ENCODE data around the gene MYH15. TPM values are rescaled to one million over a fixed set of nuclear protein-coding genes. Genes with fewer than 3 reads are reported as not detected.

The MYH15 gene
- total RNA-seq, 4 donors from 2014 or later: under 0.01 to 0.22 TPM; not detected in 2

- no peaks in the 10 kb centered on the region for H3K27me3 ChIP-seq
- H3K9me3 ChIP-seq: no peaks in the 10 kb centered on the region
- WGBS, 2 donors: 50 to 51% methylated on average over 4 of the region's 4 CpGs
- peak in 1 of 2 donors; percentile 16 for DNase-seq (ENCODE audit: low spot score in 2 of 2)
- no peak overlapping the region for H3K4me3 ChIP-seq
- H3K27ac ChIP-seq: no peak overlapping the region
- H3K4me1 ChIP-seq: peaks cover 0 to 7% (median 0%) of the 10 kb centered on the region in 4 donors
- TF ChIP-seq CTCF (IDR thresholded peaks at IDR 0.05): peak; percentile 4 to 68 (median 46)
- TF ChIP-seq POLR2A (IDR thresholded peaks at IDR 0.05): no peak
- no peaks in the 10 kb centered on the region for H3K36me3 ChIP-seq
Observed at GRCh38 chr3:108552267-108553159, 42.1 kb upstream of the MYH15 start.

GRCh38 chr3:108548886-108549285 is 38.5 kb upstream of the MYH15 start:
- no peak for DNase-seq (ENCODE audit: low spot score in 2 of 2)
- WGBS, 2 donors: 94 to 95% methylated on average over 2 of the region's 2 CpGs

DNA sequence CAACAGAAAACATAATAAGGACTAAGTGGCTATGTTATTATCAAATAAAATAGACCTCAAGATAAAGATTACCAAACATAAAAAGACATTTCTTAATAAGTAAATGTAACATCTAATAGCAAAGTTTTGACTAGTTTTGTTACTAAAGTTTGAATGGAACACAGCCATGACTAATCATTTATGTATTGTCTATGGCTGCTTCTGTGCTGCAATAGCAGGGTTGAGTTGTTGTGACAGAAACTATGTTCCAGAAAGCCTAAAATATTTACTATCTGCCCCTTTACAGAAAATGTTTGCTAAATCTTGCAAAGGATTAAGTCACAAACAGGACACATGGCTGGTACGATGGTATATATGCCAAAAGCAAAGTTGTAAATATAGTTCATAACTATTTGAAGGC is 37.9 kb upstream of the MYH15 start:
- Histone ChIP-seq H3K27me3 (no peaks in the 10 kb centered on the region), H3K4me1 (peaks cover 0 to 15% (median 0%) of the 10 kb centered on the region in 4 donors), H3K36me3 (peaks cover 0 to 5% (median 0%) of the 10 kb centered on the region in 3 donors), H3K27ac (no peak overlapping the region), H3K4me3 (no peak overlapping the region), H3K9me3 (no peaks in the 10 kb centered on the region)
- DNase-seq (ENCODE audit: low spot score in 2 of 2): no peak
- no peak for TF ChIP-seq POLR2A (IDR thresholded peaks at IDR 0.05)
- no peak for TF ChIP-seq CTCF (IDR thresholded peaks at IDR 0.05)
- no peak for TF ChIP-seq EP300 (IDR thresholded peaks at IDR 0.05)
- WGBS, 2 donors: 64 to 76% methylated on average over 1 of the region's 1 CpG

More at GRCh38 chr3:108548886-108549285, 38.5 kb upstream of the MYH15 start:
- Histone ChIP-seq H3K4me3 (no peak overlapping the region), H3K4me1 (peaks cover 0 to 15% (median 0%) of the 10 kb centered on the region in 4 donors), H3K27ac (no peak overlapping the region), H3K27me3 (no peaks in the 10 kb centered on the region), H3K36me3 (no peaks in the 10 kb centered on the region), H3K9me3 (no peaks in the 10 kb centered on the region)
- TF ChIP-seq EP300 (IDR thresholded peaks at IDR 0.05) (no peak), POLR2A (IDR thresholded peaks at IDR 0.05) (no peak), CTCF (IDR thresholded peaks at IDR 0.05) (no peak)

DNA sequence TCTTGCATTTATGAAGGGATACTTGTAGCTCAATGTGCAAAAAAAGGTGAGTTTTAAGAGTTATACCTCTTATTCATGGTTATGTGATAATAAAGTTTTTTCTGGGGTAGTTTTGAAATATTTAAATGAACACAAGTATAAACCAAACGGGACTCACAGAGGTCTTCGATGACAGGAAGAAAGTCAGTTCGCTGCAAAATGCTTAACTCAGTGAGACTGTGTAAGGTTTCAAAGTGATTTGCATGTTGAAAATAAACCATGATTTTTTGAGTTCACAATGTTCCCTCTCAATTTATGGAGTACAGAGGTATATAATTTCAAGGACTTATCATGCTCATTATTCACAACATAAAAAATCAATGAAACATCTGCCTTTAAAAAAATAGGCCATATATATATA is 36.3 kb upstream of the MYH15 start:
- TF ChIP-seq CTCF (IDR thresholded peaks at IDR 0.05) (no peak), POLR2A (IDR thresholded peaks at IDR 0.05) (no peak), EP300 (IDR thresholded peaks at IDR 0.05) (no peak)
- Histone ChIP-seq H3K4me1 (peaks cover 0 to 9% (median 0%) of the 10 kb centered on the region in 4 donors), H3K4me3 (peak overlapping the region in 1 of 4 donors; percentile 18), H3K27ac (no peak overlapping the region), H3K36me3 (peaks cover 0 to 8% (median 0%) of the 10 kb centered on the region in 3 donors), H3K27me3 (no peaks in the 10 kb centered on the region), H3K9me3 (no peaks in the 10 kb centered on the region)
- 76 to 82% methylated on average over 3 of the region's 3 CpGs for WGBS, 2 donors
- no peak for DNase-seq (ENCODE audit: low spot score in 2 of 2)

GRCh38 chr3:108546247-108546646 is 35.9 kb upstream of the MYH15 start:
- peak overlapping the region in 1 of 4 donors; percentile 16 for H3K27ac ChIP-seq
- H3K4me3 ChIP-seq: peak overlapping the region in 1 of 4 donors; percentile 18
- no peak for TF ChIP-seq CTCF (IDR thresholded peaks at IDR 0.05)
- no peak for TF ChIP-seq POLR2A (IDR thresholded peaks at IDR 0.05)
- TF ChIP-seq EP300 (IDR thresholded peaks at IDR 0.05): no peak
- peaks cover 0 to 9% (median 0%) of the 10 kb centered on the region in 4 donors for H3K4me1 ChIP-seq
- WGBS, 2 donors: 67 to 80% methylated on average over 1 of the region's 1 CpG
- no peak for DNase-seq (ENCODE audit: low spot score in 2 of 2)
- H3K36me3 ChIP-seq: peaks cover 0 to 8% (median 0%) of the 10 kb centered on the region in 3 donors
- no peaks in the 10 kb centered on the region for H3K27me3 ChIP-seq
- H3K9me3 ChIP-seq: no peaks in the 10 kb centered on the region

Data from tibial nerve (tissue), 4 donors.